ENCODE data around the gene PKDCC. TPM values are rescaled to one million over a fixed set of nuclear protein-coding genes. Genes with fewer than 3 reads are reported as not detected.

Gene PKDCC
- total and polyA plus RNA-seq, 10 of the 15 experiments (the other 5 are each of a cell fraction or from before 2014, with no cell fraction given): 0.13 to 10.2 (median 2.3) TPM

DNA sequence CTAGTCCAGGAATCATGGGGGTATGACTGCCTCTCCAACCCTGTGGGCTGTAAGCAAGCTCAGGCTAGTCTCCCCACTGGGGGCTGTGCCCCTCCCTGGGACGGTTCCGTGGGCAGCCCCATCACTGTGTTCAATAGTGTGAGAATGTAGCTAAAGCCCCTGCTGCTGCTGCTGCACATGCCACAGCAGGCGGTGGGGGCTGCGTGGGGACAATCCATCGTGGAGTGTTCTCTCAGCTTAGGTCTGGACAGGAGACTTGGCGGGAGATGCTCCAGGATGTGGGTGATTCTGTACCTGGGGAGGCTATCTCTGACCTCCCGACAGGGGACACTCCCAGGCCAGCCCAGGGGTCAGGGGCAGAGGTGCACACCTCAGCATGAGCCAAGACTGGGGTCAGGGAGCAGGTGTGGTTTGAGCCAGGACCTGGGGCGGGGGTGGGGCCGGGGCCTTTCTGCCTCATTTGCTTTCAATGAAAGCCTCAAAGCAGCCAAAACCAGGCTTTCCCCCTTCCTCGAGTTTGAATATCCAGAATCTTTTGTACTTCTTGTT lies 10.2 kb downstream of the PKDCC start (continued):
- TF ChIP-seq HDAC2 (IDR thresholded peaks at IDR 0.05): no peak

DNA sequence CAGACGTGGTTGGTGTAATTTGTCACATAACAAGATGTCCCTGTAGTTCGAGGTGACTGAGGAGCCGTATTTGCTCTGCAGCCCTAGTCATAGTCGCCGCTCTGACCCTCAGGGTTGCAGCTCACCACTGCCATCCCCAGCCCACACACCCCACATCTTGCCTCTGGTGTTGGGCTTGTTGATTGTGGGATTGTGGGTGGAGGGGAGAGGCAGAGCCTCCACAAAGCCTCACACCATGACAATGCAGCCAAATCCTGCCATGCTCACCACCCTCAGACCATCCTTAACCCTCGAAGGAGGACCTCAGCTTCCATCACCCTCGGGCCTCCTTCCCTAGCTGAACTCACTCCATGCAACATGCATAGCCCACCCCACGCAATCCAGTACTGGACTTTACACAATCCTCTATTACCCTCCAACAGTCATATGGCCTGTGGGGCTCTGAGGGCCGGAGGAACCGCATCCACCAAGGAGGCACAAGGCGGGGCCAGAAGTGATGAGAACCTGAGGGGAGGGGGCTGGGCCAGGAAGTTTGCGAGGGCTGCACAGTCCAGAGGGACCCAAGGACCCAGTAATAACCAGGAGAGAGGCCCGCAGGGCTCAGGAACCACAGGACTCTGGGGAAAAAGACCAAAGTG lies 11.6 kb downstream of the PKDCC start:
- WGBS (ENCODE audit: insufficient coverage, insufficient replicate concordance, low lambda C conversion rate, missing lambda C conversion rate): 49% methylated on average over 13 of the region's 13 CpGs
- CTCF ChIA-PET: no interaction called here
- TF ChIP-seq ETV6 (conservative IDR thresholded peaks at IDR 0.05 in 1 of 2, IDR thresholded peaks at IDR 0.05 in 1 of 2; ENCODE audit: borderline replicate concordance in 1 of 2, low read depth in 1 of 2) (no peak), ZZZ3 (IDR thresholded peaks at IDR 0.05; ENCODE audit: control insufficient read depth, insufficient read length, low read depth) (no peak), FOS (IDR thresholded peaks at IDR 0.05; ENCODE audit: borderline replicate concordance, extremely low read depth, insufficient read length) (no peak), BHLHE40 (IDR thresholded peaks at IDR 0.05; ENCODE audit: borderline replicate concordance in 1 of 2, low read depth in 2 of 2, low read length in 1 of 2) (no peak), TAF1 (IDR thresholded peaks at IDR 0.05; ENCODE audit: borderline replicate concordance, low read depth, low read length) (no peak), CHD1 (IDR thresholded peaks at IDR 0.05; ENCODE audit: low read depth, low read length) (no peak), SMARCA5 (IDR thresholded peaks at IDR 0.05) (no peak), SIX5 (IDR thresholded peaks at IDR 0.05; ENCODE audit: low read depth, low read length, severe bottlenecking) (no peak), PAX8 (IDR thresholded peaks at IDR 0.05) (no peak), SMC3 (IDR thresholded peaks at IDR 0.05; ENCODE audit: borderline replicate concordance, low read length) (no peak), FOXK2 (IDR thresholded peaks at IDR 0.05) (no peak)
- TF ChIP-seq, protein P1, sequence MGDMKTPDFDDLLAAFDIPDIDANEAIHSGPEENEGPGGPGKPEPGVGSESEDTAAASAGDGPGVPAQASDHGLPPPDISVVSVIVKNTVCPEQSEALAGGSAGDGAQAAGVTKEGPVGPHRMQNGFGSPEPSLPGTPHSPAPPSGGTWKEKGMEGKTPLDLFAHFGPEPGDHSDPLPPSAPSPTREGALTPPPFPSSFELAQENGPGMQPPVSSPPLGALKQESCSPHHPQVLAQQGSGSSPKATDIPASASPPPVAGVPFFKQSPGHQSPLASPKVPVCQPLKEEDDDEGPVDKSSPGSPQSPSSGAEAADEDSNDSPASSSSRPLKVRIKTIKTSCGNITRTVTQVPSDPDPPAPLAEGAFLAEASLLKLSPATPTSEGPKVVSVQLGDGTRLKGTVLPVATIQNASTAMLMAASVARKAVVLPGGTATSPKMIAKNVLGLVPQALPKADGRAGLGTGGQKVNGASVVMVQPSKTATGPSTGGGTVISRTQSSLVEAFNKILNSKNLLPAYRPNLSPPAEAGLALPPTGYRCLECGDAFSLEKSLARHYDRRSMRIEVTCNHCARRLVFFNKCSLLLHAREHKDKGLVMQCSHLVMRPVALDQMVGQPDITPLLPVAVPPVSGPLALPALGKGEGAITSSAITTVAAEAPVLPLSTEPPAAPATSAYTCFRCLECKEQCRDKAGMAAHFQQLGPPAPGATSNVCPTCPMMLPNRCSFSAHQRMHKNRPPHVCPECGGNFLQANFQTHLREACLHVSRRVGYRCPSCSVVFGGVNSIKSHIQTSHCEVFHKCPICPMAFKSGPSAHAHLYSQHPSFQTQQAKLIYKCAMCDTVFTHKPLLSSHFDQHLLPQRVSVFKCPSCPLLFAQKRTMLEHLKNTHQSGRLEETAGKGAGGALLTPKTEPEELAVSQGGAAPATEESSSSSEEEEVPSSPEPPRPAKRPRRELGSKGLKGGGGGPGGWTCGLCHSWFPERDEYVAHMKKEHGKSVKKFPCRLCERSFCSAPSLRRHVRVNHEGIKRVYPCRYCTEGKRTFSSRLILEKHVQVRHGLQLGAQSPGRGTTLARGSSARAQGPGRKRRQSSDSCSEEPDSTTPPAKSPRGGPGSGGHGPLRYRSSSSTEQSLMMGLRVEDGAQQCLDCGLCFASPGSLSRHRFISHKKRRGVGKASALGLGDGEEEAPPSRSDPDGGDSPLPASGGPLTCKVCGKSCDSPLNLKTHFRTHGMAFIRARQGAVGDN (IDR thresholded peaks at IDR 0.05): no peak
- TF ChIP-seq, protein P2, sequence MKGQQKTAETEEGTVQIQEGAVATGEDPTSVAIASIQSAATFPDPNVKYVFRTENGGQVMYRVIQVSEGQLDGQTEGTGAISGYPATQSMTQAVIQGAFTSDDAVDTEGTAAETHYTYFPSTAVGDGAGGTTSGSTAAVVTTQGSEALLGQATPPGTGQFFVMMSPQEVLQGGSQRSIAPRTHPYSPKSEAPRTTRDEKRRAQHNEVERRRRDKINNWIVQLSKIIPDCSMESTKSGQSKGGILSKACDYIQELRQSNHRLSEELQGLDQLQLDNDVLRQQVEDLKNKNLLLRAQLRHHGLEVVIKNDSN (IDR thresholded peaks at IDR 0.05; ENCODE audit: borderline replicate concordance, extremely low read length, insufficient read depth, low read depth, low read length): no peak

More for the DNA sequence above, 11.6 kb downstream of the PKDCC start:
- no peaks in the 10 kb centered on the region for H3K9me3 ChIP-seq (replicated peaks; ENCODE audit: control insufficient read depth, insufficient read depth, low read length)
- no peak overlapping the region for H3K9ac ChIP-seq (ENCODE audit: control insufficient read depth, insufficient read depth, low read length)
- SMC1A ChIA-PET (ENCODE audit: uncharacterized antibody, unreplicated experiment): no interaction called here
- no peaks in the 10 kb centered on the region for H3K4me1 ChIP-seq (ENCODE audit: control insufficient read depth, insufficient read depth, low read length)
- H3K27ac ChIP-seq (ENCODE audit: control insufficient read depth, insufficient read depth): no peak overlapping the region
- peaks cover 3% of the 10 kb centered on the region in 2 experiments; a peak in 3 of 4 replicates for H3K27me3 ChIP-seq (replicated peaks in 1 of 2; ENCODE audit: control insufficient read depth in 2 of 2, insufficient read depth in 2 of 2, low read length in 1 of 2)
- intact Hi-C loops (cut with micrococcal nuclease; ENCODE audit: unreplicated experiment): no loop called here
- no peak for DNase-seq (ENCODE audit: low read depth, low spot score)
- RAD21 ChIA-PET (ENCODE audit: unreplicated experiment): interaction anchor here (1.3 kb wide), 1 partner anchor 190 kb away, joined by 3 read pairs; no protein-coding TSS in a partner anchor
- POLR2A ChIA-PET: no interaction called here
- no TSS peak for BruUV-seq (replicated peaks)
- no peak overlapping the region for H2AFZ ChIP-seq (ENCODE audit: control insufficient read depth, low read depth, low read length)
- no peaks in the 10 kb centered on the region for H3K36me3 ChIP-seq (ENCODE audit: control insufficient read depth in 2 of 2, insufficient read depth in 2 of 2, low read length in 1 of 2)
- in situ Hi-C loops (cut with MboI): no loop called here
- no peak for FAIRE-seq
- no peak for ATAC-seq
- H3K4me2 ChIP-seq (ENCODE audit: control insufficient read depth, insufficient read depth): no peak overlapping the region
- no peaks in the 10 kb centered on the region for H4K20me1 ChIP-seq (ENCODE audit: control insufficient read depth, insufficient read depth)
- no peaks in the 10 kb centered on the region for H3K79me2 ChIP-seq (ENCODE audit: control insufficient read depth, insufficient read depth, low read length)
- H3K4me3 ChIP-seq: no peak overlapping the region
